Medulla oblongata (tissue), 1 donor: ENCODE measurements around the gene CCDC141.
A peak's percentile ranks its signal among the peaks of the same experiment; 100 is the strongest.

Experiments
- DNase-seq: peaks from one replicate; pipeline ENCODE4 v3.0.0-alpha.2; 2015; ENCODE audit errors: extremely low spot score

The CCDC141 gene

DNA sequence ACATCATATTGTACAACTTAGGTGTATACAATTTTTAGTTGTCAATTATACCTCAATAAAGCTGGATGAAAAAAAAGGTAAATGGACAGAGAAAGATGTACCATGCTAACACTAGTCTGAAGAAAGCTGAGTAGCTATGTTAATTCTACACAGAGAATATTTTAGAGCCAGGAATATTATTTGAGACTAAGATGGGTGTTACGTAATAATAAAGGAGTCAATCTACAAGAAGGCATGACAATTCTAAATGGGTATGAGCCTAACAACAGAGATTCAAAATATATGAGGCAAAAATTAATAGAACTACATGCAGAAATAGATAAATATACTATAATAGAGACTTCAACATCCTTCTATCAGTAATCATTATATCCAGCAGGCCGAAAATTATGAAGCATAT, 69.1 kb downstream of the CCDC141 start:
- DNase-seq, result no peak

DNA sequence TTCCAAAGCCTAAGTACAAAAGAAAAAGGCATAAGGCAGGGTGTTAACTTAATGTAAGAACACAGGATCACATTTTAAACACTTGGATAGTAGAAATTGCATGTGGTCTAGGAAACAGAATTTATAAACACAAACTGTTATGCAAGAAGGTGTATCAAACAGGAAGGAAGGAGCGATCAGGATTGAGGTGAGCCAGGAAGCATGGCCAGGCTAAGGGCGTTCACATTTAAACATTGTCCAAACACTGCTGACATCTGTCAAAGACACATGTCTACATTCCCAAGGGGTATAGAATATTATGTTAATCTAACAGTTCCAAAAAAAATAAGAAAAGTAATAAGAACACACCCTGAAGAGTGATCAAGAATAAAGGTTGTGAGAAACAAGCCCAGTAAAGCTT, 71.3 kb downstream of the CCDC141 start:
- DNase-seq, result no peak

DNA sequence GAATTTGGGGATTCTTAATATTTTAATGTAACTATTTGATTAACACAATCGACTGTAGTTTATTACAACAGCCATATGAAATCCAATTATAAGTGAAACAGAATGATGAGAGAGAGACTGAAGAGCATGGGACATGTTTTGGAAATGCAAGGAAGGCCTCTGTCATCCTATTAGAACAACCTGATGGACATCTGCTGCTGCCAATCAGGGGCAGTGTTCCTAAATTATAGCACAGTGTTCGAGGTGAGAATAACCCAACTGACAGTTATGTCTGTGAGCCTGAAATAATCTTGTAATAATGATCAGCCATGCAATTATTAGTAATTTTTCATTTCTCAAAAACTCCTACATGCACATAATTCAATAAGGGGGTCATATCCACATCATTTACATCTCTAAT, 73.6 kb downstream of the CCDC141 start:
- DNase-seq, result no peak

DNA sequence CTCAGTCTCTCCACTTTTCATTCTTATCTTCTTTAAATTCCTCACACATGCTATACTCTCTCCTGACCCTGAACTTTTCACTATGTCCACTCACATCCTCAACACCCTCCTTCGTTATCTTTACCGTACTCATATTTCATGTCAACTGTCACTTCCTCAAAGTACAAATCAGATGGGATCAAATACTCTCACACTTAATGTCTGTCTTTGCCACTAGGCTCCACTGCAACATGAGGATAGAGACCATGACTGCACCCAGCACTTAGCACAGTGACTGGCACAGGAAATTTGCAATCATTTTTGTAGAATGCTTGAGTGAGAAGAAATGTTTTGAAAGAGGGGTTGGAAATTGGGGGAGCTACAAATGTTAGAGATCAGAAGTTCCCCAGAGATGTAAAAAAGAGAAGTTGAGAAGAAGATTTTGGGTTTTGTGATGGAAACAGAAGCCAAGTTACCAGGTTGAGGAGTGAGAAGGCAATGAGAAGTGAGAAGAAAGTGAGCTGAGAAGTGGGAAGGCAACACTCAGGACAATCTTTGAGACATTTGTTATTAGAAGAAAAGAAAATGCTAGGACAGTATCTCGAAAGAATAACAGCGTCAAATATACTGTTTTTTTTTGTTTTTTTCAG, 87.0 kb downstream of the CCDC141 start:
- no peak for DNase-seq

DNA sequence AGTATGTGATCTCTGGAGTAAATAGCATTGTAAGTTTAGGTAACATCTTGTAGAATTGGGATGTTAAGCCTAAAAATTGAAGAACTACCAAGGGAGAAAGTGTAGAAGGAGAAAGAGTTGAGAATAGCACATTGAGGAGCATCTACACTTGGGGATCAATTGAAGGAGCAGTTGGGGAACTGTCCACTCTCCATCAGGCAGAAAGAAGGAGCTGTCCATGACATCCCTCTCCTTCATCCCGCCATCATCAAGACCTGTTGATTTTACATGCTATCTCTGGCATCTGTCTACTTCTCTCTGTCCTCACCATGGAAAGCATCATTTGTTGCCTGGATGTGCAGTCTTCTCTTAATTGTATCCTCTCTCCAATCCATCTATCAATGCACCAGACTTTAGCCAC, 87.8 kb downstream of the CCDC141 start:
- no peak for DNase-seq

DNA sequence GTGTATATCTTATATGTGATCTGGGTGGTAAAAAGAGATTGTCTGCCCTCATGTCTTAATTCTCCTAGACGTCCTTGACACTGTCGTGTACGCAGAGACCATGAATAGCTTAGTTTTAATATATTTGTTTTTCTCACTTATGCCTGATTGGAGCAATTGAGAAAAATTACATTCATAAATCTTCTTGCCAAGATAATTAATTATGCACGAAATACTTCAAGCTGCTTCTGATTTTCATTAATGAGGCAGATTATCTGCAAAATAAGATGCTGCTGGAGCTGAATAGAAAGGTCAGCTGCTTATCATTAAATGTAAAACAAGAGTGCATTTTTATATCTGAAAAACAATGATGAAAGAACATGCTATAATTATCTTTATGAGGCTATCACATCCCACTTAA, 95.9 kb downstream of the CCDC141 start:
- no peak for DNase-seq

DNA sequence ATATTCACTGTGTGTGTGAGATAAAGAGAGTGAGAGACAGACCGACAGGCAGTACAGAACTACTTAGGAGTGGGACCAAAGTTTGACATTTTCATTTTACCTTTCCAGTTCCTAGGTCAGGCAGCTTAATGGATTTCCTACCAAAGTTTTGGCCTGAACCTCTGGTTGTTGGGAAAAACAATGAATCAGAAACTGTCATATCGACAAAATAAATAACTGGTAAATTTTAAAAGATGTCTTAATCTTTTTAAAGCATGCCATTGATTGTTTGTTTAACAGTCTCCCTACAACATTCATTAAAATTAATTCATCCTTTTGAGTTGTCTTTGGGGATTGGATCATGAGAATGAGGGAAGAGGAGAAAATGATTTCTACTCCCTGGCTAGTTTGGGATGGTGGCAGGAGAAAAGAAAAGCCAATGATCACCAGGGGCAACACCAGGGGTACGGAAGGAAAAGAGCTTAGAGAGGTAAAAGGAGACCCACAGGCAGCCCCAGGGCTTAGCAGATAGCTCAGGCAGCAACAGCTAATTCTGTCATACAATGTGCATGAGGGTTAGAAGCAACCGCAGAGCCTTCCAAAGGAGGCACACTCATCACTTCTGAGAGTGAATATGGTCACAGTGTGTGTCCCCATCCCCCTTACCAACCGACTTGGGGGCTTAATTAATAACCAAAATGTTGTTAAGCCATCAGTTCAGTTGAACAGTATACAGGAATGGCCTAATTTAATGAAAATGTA, 98.5 kb downstream of the CCDC141 start:
- DNase-seq, result no peak

DNA sequence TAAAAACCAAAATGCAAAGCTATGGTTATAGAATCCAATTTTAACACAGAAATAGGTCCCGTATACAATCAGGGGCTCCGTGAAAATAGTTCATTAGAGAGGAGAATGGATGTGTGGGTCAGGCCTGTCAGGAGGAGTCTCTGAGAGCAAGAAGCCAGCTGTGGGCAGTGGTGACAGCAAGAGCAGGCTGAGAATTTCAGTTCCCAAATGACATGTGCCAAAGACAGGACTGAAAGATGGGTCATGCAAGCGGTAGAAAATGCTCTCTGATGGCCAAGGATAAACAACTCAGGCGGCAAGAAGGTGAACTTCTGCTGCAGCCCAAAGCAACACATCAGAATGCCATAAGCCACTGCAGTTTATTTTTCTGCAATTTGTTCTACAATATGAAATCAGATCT, 100.4 kb downstream of the CCDC141 start:
- DNase-seq, result no peak

DNA sequence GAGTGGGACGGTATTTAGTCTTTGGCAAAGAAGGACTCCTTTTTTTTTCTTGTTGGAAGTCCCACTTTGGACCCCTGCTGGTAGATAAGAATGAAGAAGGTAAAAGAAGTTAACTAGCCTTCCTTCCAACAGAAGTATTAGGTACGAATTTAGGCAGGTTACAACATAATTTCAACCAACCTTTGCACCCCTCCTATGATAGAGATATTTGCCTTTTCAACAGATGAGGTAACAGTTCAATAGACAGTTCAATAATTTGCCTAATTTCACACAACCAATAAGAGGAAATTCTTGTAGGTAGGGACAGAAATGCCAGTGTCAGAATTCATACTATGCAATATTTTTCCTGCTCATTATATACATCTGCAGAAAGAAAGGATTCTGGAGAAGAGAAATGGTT, 100.8 kb downstream of the CCDC141 start:
- no peak for DNase-seq

DNA sequence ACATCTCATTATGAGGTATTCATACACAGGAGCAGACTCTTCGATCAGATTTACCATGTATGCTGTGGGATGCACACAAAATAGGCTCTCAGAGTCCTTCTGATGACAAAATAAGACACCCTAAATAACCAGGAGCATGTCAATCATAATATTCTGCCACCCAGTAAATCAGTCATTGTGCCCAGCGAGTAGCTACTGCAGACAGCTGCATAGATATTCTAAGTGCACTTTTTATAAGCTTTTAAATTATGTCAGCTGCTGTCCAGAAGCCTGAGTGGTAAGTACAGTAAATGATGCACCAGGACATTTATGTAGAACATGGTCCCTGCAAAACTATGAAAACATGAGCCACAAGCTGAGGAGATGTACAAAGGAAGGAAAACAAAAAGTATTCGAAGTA, 102.9 kb downstream of the CCDC141 start:
- no peak for DNase-seq

DNA sequence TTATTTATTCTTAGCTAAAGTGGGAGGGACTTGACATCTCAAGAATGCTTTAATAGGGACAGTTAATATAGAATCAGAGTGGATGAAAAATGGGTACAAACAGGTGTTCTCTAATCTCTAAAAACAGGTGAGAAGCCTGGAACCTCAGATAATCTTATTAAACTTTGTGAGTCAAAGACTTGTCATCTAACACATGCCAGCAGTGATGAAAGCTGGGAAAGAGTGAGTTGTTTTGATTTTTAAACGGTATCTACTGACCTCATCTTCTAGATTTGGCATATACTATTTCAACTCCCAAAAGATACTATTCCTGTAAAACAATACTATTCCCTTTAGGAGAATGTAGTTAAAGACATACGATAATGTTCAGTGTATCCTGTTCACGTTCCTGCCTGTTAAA, 103.4 kb downstream of the CCDC141 start:
- DNase-seq, result no peak

DNA sequence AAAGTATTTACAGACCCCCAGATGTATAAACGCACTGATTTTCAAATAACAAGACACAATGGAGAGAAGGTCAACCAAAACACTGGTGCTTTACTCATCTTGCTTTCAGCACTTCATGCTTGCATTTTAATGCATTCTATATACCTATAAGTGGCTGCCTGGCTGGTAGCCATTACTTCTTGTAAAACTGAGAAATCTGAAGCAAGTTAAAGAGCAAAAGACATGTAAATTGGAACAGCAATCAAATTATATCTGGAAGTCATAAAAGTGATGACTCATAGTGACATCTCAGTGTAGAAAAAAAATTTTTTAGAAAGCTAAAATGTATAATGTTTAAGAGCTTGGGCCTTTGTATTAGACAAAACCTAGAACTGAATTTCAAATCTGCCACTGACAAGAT, 106.2 kb downstream of the CCDC141 start:
- no peak for DNase-seq

DNA sequence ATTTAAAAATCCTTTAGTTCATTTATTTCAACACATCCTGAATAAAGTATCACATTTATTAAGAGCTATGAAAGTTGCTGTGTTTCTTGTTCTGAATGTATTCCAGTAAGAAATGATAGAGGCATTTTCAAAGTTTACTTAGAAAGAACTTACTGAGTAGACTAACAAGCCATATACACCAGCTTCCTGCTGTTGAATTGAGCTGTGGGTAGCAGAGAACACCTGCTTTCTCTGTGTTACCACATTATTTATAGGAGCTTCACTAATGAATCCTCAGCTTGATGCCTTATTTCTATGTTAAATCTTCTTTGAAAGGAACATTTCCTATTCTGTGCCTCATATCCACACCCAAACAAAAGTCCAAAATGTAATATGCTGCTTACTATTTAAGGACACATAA, 115.4 kb downstream of the CCDC141 start:
- no peak for DNase-seq

DNA sequence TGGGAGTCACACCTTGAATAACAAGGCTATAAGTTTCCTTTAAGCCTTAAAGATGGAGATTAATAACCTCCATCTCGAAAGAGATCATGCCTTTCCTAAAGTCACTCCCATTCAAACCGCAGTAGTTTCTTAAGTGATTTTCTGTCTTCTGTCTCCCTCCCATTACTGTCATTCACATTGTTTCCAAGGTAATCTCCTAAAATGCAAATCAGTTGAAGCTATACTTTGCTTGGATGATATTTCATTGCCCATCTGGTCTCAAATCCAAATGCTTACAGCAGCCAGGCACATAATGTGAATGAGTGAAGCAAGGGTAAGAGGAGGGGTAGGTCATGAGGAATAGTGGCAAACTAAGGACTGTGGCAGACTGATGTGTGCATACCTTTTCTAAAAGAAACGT, 116.4 kb downstream of the CCDC141 start:
- no peak for DNase-seq

DNA sequence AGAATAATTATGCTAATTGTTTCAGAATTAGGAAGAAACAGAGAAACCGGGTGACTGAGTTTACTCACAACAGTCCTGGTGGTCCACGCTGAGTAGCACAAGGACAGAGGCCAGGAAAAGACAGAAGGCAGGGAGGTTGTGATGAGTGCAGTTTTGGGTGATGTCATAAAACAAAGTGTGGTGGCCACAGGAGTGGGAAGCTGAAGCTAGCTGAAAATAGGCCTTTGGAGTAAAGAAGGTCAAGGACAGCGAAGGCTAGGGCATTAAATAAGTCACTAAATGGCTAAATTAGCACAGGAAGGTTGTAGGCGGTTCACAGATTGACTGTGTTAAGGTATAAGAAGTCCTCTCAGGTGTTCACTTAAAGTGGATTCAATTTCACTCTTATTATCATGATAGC, 121.9 kb downstream of the CCDC141 start:
- DNase-seq, result no peak

DNA sequence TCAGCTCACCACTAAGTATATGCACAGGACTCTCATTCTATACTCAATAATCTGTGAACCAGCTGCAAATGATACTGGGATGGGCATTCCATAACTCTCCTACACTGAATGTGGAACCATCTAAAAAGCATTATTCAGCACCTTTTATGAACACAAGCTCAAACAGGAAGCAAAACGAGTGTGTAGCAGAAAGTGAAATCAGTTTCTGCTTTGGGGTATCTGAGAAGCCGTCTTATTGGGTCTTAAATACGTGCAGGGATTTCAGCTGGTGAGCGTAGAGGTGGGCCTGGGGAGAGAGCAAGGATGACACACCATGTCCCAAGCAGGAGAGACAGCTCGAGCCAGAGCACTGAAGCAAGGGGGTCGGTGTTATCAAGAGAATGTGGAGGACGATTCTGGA, 122.8 kb downstream of the CCDC141 start:
- no peak for DNase-seq

DNA sequence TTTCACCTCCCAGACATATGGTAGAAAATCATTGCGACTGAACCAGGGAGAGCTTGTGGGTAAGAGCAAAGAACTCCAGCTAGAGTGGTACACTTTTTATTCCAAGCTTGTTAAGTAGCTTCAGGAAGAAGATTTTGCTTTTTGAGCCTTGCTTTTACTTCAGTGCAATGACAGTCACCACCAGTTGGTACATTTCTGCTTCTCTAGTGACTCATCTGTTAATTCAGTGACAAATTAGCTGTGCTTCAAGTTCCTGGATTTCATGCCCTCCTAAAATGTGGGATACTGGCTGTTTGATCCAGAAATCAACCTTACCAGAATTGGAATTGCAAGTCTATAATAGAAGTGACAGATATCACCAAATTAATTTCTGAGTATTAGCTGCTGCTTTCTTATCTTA, 125.1 kb downstream of the CCDC141 start:
- no peak for DNase-seq

DNA sequence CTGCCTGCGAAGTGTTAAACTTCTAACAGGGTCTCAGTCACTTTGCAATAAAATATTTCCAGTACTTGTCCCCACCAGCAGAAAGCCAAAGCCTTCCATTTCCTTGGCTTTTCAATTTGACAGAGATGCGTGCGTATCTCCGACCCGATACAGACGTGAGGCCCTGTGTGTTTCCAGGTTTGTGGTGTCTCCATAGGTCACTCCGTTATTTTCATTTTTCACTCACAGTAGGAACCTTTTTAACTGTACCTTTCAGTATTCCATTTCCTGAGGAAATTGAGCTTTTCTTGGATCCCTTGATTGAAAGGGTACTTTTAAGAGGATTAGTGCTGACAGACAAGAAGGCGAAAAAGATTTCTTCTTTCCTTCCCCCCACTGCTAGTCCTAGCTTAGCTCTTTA, 126.4 kb downstream of the CCDC141 start:
- no peak for DNase-seq

DNA sequence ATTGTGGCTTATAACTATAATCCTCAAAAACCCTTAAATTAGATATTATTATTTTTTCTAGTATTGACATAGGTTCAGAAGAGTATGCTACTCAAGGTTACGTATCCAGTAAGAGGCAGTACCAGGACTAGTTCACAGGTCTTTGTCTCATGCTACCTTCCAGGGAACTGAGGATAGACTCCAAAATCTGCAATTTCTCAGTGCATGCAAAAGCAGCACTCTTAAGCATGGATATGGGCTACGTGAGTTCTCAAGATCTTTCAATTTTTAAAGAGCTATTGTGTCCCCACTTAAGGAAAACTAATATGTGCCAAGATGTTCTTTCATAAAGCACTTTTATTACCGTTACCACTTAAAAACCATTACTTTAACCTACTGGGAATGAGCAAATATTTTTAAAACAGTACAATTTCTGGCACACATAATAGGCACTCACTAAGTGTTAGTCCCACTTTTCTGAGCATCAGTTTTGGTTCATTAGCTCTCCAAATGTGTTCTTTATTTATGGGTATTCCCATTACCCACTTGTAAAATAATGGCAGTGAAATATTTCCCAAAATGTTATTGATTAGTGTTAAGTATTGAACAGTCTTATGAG, 128.9 kb downstream of the CCDC141 start:
- DNase-seq, result no peak

DNA sequence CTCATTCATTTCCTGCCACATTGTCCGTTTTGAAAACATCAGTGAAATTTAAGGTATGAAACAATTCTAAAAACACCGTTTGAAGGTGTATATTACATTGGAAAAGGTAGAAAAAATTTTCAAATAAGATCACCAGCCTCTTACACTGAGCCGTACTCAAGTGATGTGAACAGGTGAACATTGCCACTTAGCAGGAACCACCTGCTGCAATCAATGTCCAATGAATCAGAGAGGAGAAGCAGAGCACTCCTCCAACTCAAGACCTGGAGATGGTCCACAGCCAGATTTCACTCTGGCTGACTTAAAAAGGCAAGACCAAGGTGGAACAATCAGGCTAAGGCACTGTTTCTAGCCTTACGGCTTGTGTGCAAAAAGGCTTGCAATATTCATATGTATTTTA, 132.4 kb downstream of the CCDC141 start:
- DNase-seq, result no peak

DNA sequence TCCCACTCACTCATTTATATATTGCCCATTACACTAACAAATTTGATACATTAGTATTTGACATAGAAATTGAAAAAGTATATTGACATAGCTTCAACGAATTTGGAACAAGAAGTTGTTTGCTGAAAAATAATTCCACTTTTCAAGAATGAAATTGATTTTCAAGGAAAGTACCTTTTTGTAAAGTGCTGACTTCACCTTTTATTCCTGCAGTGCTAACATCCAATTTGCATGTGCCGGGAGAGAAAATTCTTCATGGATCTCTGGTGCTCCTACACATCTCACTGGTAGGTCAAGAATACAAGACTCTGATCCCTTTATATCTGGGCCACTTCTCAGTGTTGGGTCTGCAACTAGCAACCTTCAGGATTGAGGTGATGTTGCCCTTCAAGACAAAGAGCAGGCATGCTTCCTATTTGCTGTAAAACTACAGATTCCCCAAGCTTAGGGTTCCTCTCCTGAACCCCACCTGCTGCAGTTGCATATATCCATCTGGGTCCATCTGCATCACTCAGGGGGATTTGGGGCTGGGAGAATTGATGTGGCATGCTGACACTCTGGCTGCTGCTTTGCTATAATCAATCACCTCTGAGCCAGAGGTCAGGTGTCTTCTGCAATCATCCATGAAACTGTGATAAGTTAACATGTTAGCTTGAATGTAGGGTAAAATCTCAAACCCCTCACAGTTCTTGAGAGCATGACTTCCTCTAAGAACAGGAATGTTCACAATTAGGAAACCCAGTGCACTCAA, 134.3 kb downstream of the CCDC141 start:
- DNase-seq, result no peak

DNA sequence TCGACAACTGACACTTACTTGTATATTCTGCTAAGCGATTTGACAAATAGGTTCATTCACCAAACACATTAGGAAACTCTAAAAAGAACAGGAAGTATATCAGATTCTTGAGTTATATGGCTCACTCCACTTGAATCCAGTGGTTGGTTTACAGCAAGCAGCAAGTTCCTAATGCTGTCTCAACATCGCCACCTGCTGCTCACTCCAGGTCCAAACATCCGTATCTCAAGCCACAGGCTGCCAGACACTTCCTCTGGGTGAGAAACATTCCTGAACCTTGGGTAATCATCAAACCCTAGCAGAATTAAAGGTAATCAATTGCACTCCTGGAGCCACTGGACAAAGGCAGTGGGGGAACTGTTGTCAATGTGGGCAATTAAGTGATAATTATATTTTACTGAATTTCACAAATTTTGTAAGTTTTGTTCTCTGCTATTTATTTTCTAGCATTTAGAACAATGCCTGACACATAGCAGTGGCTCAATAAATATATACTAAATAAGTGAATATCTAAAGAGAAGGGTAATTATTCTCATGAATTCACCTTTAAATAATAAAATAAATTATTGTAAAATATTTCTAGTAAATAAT, 135.6 kb downstream of the CCDC141 start:
- DNase-seq, result peak; percentile 87
